Gastrocnemius medialis (tissue), 4 donors: ENCODE results near the gene SPON1.

Experiments
- CTCF ChIP-seq, 5 experiments: fragments of 450-650 bp in 3 of 5; fragments of 200-600 bp in 2 of 5; sonication (generic) in 2 of 5; IDR thresholded peaks in 4 of 5; conservative IDR thresholded peaks in 1 of 5; 1 replicate in 4 of 5; 2 replicates in 1 of 5; pipeline ENCODE4 v1.5.1; 2016 to 2019; ENCODE audit warnings: antibody characterized with exemption in 5 of 5, mild to moderate bottlenecking in 3 of 5, moderate library complexity in 3 of 5
- POLR2A ChIP-seq, 2 donors: fragments of 450-650 bp; IDR thresholded peaks; one replicate each; pipeline ENCODE4 v1.6.1; 2017; ENCODE audit warnings: antibody characterized with exemption in 2 of 2, mild to moderate bottlenecking in 2 of 2, moderate library complexity in 2 of 2

DNA sequence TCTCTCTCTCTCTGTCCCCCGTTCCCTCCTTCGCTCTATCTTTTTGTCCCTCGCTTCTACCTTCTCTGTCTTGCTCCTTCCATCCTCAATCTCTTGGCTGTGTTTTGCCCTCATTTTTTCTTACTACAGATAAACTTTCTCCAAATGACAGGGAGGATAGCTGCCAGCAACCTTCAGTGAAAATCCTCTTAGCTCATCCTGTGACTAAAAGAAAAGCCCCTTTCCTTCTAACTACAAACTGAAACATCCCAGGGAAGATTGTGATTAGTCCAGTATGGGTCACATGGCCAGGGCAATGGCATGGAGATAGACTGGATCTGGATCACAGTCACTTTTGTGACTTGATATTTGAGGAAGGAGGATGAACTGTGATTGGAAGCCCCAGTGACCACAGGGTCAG is 10.4 kb downstream of the SPON1 start:
- TF ChIP-seq CTCF (IDR thresholded peaks at IDR 0.05 in 4 of 5, conservative IDR thresholded peaks at IDR 0.05 in 1 of 5) (no peak), POLR2A (IDR thresholded peaks at IDR 0.05) (no peak)
